Placental epithelial cell (primary cell): ENCODE data around the gene ACVR2A. TPM values are rescaled to one million over a fixed set of nuclear protein-coding genes. Genes with fewer than 3 reads are reported as not detected.

Source experiments
- small RNA-seq: library from RNA; depleted of rRNA; stranded (forward); fragments of <200 nt; gene quantifications from one replicate; pipeline ENCODE3, GENCODE V24; 2012
- total RNA-seq: library from RNA; depleted of rRNA; stranded (reverse); fragments of >200 nt; gene quantifications from 2 replicates; pipeline ENCODE4 v1.2.3, GENCODE V29; 2012

Gene ACVR2A
- total RNA-seq: 41.2 and 49.1 TPM in 2 replicates

GRCh38 chr2:147844697-147845410 is at the start of gene ACVR2A:
Gene ACVR2A (plus strand): TSS chr2:147845029. CDS start chr2:147845153, 124 bp downstream.

Small RNA genes lying within 50 kb of the gene (small RNA-seq; reads per million reads assigned to genes)
- not detected for gene RNU6-1275P

Other genes starting within 250 kb of the ACVR2A start
- 13.0 and 61.2 TPM in 2 replicates for gene ORC4, start 175.7 kb downstream of the ACVR2A start, total RNA-seq
- gene MBD5, start 176.1 kb downstream of the ACVR2A start, total RNA-seq: 20.4 and 25.1 TPM in 2 replicates